H1 (cell line): Measurements from ENCODE around the gene PAQR9. TPM values are rescaled to one million over a fixed set of nuclear protein-coding genes. Genes with fewer than 3 reads are reported as not detected.

Source experiments
- ATF3 ChIP-seq: IDR thresholded peaks from 2 replicates; pipeline ENCODE4 v1.6.1; 2011; ENCODE audit warnings: low read depth, mild to moderate bottlenecking, low read length; ENCODE audit not compliant: insufficient read depth
- HDAC2 ChIP-seq, 2 experiments: fragments of 300-600 bp in 1 of 2; sonication (generic) in 1 of 2; IDR thresholded peaks; 2 replicates each; pipeline ENCODE4 v1.6.1; 2011 to 2012; ENCODE audit warnings: low read depth in 2 of 2, low read length in 2 of 2, mild to moderate bottlenecking in 2 of 2, moderate library complexity in 2 of 2, borderline replicate concordance in 1 of 2, inconsistent platforms in 1 of 2
- KDM4A ChIP-seq: IDR thresholded peaks from one replicate; pipeline ENCODE4 v1.7.1; 2012; ENCODE audit warnings: low read depth, mild to moderate bottlenecking, moderate library complexity, low read length, inconsistent platforms; ENCODE audit not compliant: severe bottlenecking
- SAP30 ChIP-seq: fragments of 300-600 bp; sonication (generic); IDR thresholded peaks from 2 replicates; pipeline ENCODE4 v1.7.1; 2012; ENCODE audit warnings: low read length, moderate library complexity, mild to moderate bottlenecking, inconsistent platforms; ENCODE audit not compliant: insufficient read depth, insufficient replicate concordance
- SIN3A ChIP-seq, 2 experiments: IDR thresholded peaks in 1 of 2; conservative IDR thresholded peaks in 1 of 2; 2 replicates each; pipeline ENCODE4 v1.6.1; 2011 to 2012; ENCODE audit warnings: low read length in 2 of 2, improper control_type of control experiment in 1 of 2, low read depth in 1 of 2, mild to moderate bottlenecking in 1 of 2
- SP1 ChIP-seq: IDR thresholded peaks from 2 replicates; pipeline ENCODE4 v1.6.1; 2011; ENCODE audit warnings: low read depth, low read length
- SP4 ChIP-seq: IDR thresholded peaks from 2 replicates; pipeline ENCODE4 v1.6.1; 2012; ENCODE audit warnings: low read length, inconsistent platforms
- TAF7 ChIP-seq: optimal IDR thresholded peaks from 2 replicates; pipeline ENCODE3; 2011; ENCODE audit warnings: low read depth, mild to moderate bottlenecking, inconsistent platforms, low read length, moderate library complexity, borderline replicate concordance
- polyA plus RNA-seq, 7 experiments: library from polyadenylated mRNA; depleted of rRNA in 3 of 7; stranded (reverse) in 5 of 7; unstranded in 2 of 7; fragments of >200 nt in 5 of 7; fragments of 200-250 nt in 2 of 7; gene quantifications; 1 replicate in 5 of 7; 2 replicates in 1 of 7; 4 replicates in 1 of 7; pipeline versions ENCODE4 v1.2.1 to v1.2.3, GENCODE V29; 2011 to 2013; ENCODE audit warnings: missing spikeins in 2 of 7, mixed read lengths in 2 of 7
- total RNA-seq: library from RNA; stranded (reverse); fragmentation: NEBNext Ultra II Directional; extraction: Animal tissue kit (Norgen Biotek cat#: 25700); gene quantifications from 2 replicates; pipeline ENCODE4 v1.2.1, GENCODE V29; 2021

Gene PAQR9
- total and polyA plus RNA-seq, 2 of the 8 experiments (the other 6 are each of a cell fraction or from before 2014, with no cell fraction given): 2.6 to 5.2 TPM

DNA sequence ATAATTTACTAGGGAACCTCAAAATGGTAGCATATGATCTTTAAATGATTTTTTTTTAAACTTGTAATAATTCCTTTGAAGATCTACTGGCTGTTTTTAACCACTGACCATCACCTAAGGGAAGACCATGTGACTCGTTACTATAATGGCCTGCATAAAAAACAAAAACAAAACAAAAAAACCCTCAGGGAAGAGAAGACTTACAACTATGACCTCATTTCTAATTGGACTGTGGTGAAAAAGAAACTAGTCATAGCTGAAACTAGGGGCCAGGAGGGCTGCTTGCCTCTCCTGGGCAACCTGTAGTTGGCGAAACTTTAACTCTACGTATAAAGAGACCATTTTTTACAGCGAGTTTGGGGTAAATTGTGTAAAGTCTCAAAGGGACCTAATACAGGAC is 23.0 kb downstream of the PAQR9 start (continued):
- TF ChIP-seq KDM4A: no peak
- TF ChIP-seq ATF3: no peak
- TF ChIP-seq SP4: no peak
- TF ChIP-seq SP1: no peak
- no peak for TF ChIP-seq SAP30
- TF ChIP-seq TAF7: no peak
- TF ChIP-seq HDAC2 (IDR thresholded peaks at IDR 0.05; ENCODE audit: borderline replicate concordance in 1 of 2, low read depth in 2 of 2, low read length in 2 of 2): no peak
- no peak for TF ChIP-seq SIN3A (conservative IDR thresholded peaks at IDR 0.05 in 1 of 2, IDR thresholded peaks at IDR 0.05 in 1 of 2; ENCODE audit: low read depth in 1 of 2, low read length in 2 of 2)
